GM23338 (cell line): ENCODE data around the gene SEL1L3.

ENCODE experiments used
- CREB1 ChIP-seq: fragments of 250-450 bp; sonication (Bioruptor Pico); IDR thresholded peaks from 2 replicates; pipeline ENCODE4 v1.5.0; 2020; ENCODE audit warnings: low read depth, mild to moderate bottlenecking, moderate library complexity
- EZH2 ChIP-seq: fragments of 200-600 bp; sonication (generic); IDR thresholded peaks from one replicate; pipeline ENCODE4 v1.8.0; 2017; ENCODE audit warnings: antibody characterized with exemption, mild to moderate bottlenecking, low read depth; ENCODE audit not compliant: unreplicated experiment
- EZH2phosphoT487 ChIP-seq: fragments of 200-600 bp; sonication (generic); IDR thresholded peaks from one replicate; pipeline ENCODE4 v1.8.1; 2018; ENCODE audit warnings: antibody characterized with exemption; ENCODE audit not compliant: unreplicated experiment
- JUNB ChIP-seq: IDR thresholded peaks from one replicate; pipeline ENCODE4 v1.6.1; 2016; ENCODE audit warnings: antibody characterized with exemption; ENCODE audit not compliant: unreplicated experiment
- POLR2AphosphoS5 ChIP-seq: IDR thresholded peaks from 2 replicates; pipeline ENCODE4 v1.6.1; 2016; ENCODE audit warnings: antibody characterized with exemption, low read depth
- REST ChIP-seq: IDR thresholded peaks from one replicate; pipeline ENCODE4 v1.6.1; 2018; ENCODE audit warnings: antibody characterized with exemption; ENCODE audit not compliant: unreplicated experiment
- TF ChIP-seq, protein P1 (sequence below), 2 experiments: fragments of 200-600 bp in 1 of 2; sonication (generic) in 1 of 2; conservative IDR thresholded peaks; 2 replicates each; pipeline versions ENCODE4 v1.5.1 to v1.6.1; 2016 to 2017; ENCODE audit warnings: antibody characterized with exemption in 2 of 2, low read depth in 2 of 2, mild to moderate bottlenecking in 2 of 2, moderate library complexity in 1 of 2

DNA sequence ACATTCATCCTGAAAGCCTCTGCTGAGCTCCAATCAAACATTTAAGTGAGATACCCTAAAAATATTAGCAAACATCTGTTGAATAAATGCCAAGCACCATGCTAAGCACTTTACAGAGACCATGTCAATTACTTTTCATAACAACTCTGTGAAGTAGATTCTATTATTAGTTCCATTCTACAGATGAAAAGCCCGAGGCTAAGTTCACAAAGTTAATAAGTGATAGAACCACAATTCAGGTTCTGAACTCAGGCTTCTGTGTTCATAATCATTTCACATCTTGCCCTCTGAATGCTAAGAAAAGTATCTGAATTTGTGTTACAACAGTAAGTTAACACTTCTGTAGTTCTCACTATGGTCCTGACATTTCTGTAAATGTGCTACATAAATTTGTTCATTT, 27.4 kb downstream of the SEL1L3 start:
- TF ChIP-seq, protein P1, sequence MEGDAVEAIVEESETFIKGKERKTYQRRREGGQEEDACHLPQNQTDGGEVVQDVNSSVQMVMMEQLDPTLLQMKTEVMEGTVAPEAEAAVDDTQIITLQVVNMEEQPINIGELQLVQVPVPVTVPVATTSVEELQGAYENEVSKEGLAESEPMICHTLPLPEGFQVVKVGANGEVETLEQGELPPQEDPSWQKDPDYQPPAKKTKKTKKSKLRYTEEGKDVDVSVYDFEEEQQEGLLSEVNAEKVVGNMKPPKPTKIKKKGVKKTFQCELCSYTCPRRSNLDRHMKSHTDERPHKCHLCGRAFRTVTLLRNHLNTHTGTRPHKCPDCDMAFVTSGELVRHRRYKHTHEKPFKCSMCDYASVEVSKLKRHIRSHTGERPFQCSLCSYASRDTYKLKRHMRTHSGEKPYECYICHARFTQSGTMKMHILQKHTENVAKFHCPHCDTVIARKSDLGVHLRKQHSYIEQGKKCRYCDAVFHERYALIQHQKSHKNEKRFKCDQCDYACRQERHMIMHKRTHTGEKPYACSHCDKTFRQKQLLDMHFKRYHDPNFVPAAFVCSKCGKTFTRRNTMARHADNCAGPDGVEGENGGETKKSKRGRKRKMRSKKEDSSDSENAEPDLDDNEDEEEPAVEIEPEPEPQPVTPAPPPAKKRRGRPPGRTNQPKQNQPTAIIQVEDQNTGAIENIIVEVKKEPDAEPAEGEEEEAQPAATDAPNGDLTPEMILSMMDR (conservative IDR thresholded peaks at IDR 0.05; ENCODE audit: low read depth in 2 of 2) = no peak
- no peak for TF ChIP-seq JUNB
- TF ChIP-seq POLR2AphosphoS5 = no peak
- TF ChIP-seq REST = no peak
- no peak for TF ChIP-seq EZH2
- no peak for TF ChIP-seq EZH2phosphoT487
- no peak for TF ChIP-seq CREB1
